ENCODE results near the gene KCNQ5. TPM values are rescaled to one million over a fixed set of nuclear protein-coding genes. Genes with fewer than 3 reads are reported as not detected.

KCNQ5 gene
- total RNA-seq, 1 experiment from 2014 or later: 0.07 TPM

DNA sequence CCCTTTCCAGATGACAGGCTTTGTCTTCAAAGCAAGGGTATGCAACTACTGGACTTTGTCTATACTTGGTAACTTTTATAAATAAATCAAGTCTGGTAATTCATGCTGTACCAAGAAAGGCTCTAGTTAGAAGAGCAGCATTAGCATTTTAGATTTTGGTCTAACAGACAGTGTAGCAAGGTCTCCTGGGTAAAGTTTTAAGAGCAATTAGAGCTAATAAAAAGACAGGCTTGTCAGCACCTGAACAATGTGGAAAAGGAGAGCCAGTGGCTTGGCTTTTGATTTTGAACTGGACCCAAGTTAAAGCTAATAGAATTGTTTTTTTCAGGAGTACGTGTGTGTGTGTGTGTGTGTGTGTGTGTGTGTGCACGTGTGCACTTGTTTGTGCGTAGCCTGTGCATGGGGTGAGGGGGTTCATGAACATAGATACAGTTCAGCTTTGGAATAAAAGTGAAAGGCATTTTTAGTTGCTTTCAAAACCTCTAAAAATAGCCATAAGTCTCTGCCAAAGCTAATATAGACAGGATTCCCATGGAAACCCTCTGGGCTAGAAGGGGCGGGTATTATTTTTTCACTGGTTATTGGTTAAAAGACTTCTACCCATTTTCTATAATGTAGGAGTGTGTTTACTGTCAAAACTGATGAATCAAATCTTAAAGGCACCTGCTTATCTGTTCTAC is 138.4 kb downstream of the KCNQ5 start:
- no peaks in the 10 kb centered on the region for H3K23me2 ChIP-seq (ENCODE audit: insufficient read length, low read depth, low read length, poor library complexity, severe bottlenecking)
- no peak overlapping the region for H3T11ph ChIP-seq (ENCODE audit: low read length)
- no peaks in the 10 kb centered on the region for H3K9me3 ChIP-seq (ENCODE audit: control insufficient read depth, low read depth, low read length)
- no peak overlapping the region for H4K5ac ChIP-seq (ENCODE audit: insufficient read length, low read depth, low read length)
- H3K18ac ChIP-seq (ENCODE audit: insufficient read length, low read depth, low read length): no peak overlapping the region
- H3K14ac ChIP-seq (ENCODE audit: insufficient read depth, low read length): no peak overlapping the region
- H4K91ac ChIP-seq (ENCODE audit: insufficient read length, low read depth, low read length): no peak overlapping the region
- H3K23ac ChIP-seq (ENCODE audit: insufficient read length, low read depth, low read length): no peak overlapping the region
- Mint-ChIP-seq H3K9me3 (no peaks in the 10 kb centered on the region), H3K4me3 (no peak overlapping the region), H3K36me3 (ENCODE audit: insufficient read depth in 1 of 3, low read depth in 3 of 3) (no peaks in the 10 kb centered on the region), H3K27me3 (ENCODE audit: low read depth) (no peaks in the 10 kb centered on the region), H3K27ac (no peak overlapping the region; a peak in 1 of 7 replicates), H3K4me1 (0 out of 4 replicates have a peak, but pooled peaks cover 0 to 2% of the 10 kb centered on the region in 2 experiments)
- TF ChIP-seq, protein P1, sequence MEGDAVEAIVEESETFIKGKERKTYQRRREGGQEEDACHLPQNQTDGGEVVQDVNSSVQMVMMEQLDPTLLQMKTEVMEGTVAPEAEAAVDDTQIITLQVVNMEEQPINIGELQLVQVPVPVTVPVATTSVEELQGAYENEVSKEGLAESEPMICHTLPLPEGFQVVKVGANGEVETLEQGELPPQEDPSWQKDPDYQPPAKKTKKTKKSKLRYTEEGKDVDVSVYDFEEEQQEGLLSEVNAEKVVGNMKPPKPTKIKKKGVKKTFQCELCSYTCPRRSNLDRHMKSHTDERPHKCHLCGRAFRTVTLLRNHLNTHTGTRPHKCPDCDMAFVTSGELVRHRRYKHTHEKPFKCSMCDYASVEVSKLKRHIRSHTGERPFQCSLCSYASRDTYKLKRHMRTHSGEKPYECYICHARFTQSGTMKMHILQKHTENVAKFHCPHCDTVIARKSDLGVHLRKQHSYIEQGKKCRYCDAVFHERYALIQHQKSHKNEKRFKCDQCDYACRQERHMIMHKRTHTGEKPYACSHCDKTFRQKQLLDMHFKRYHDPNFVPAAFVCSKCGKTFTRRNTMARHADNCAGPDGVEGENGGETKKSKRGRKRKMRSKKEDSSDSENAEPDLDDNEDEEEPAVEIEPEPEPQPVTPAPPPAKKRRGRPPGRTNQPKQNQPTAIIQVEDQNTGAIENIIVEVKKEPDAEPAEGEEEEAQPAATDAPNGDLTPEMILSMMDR (conservative IDR thresholded peaks at IDR 0.05): no peak
- no peak overlapping the region for H3K9ac ChIP-seq (ENCODE audit: extremely low read depth, insufficient read length, low read length)
- H2BK15ac ChIP-seq (ENCODE audit: low read depth, low read length): no peak overlapping the region
- H3K27ac ChIP-seq (ENCODE audit: insufficient read length, low read depth, low read length): no peak overlapping the region
- H2AFZ ChIP-seq (ENCODE audit: low read length): no peak overlapping the region
- H4K8ac ChIP-seq (replicated peaks; ENCODE audit: insufficient read length, low read depth, low read length): no peak overlapping the region
- H3K56ac ChIP-seq (ENCODE audit: insufficient read length, low read depth, low read length): no peak overlapping the region
- H2BK5ac ChIP-seq (ENCODE audit: insufficient read length, low read length): no peak overlapping the region
- H2AK5ac ChIP-seq (ENCODE audit: insufficient read length, low read length): no peak overlapping the region
- H3K27me3 ChIP-seq (ENCODE audit: insufficient read depth, low read length): no peaks in the 10 kb centered on the region
- H3K79me2 ChIP-seq (ENCODE audit: insufficient read depth, low read length): no peaks in the 10 kb centered on the region
- H3K4me1 ChIP-seq (ENCODE audit: insufficient read depth, low read length): no peaks in the 10 kb centered on the region
- no peak overlapping the region for H3K4me2 ChIP-seq (ENCODE audit: insufficient read depth, insufficient read length, low read length)
- DNase-seq: no peak
- no peaks in the 10 kb centered on the region for H3K79me1 ChIP-seq (ENCODE audit: insufficient read depth, low read depth, low read length, poor library complexity, severe bottlenecking)
- no peak overlapping the region for H3K4ac ChIP-seq (ENCODE audit: low read depth, low read length)
- H2BK20ac ChIP-seq (ENCODE audit: low read depth, low read length, poor library complexity, severe bottlenecking): no peak overlapping the region
- no CpG with 5 or more reads among the region's 4 CpGs for WGBS (ENCODE audit: extremely low coverage, insufficient read length, low lambda C conversion rate)
- H4K20me1 ChIP-seq (ENCODE audit: control insufficient read depth, insufficient read depth, insufficient read length): no peaks in the 10 kb centered on the region
- H2BK120ac ChIP-seq (ENCODE audit: low read depth, low read length, poor library complexity, severe bottlenecking): no peak overlapping the region
- H2BK12ac ChIP-seq (ENCODE audit: insufficient read length, low read depth, low read length): no peak overlapping the region

Measured in H9 (cell line).